GM23338 (cell line): ENCODE measurements around the gene RAD18. TPM values are rescaled to one million over a fixed set of nuclear protein-coding genes. Genes with fewer than 3 reads are reported as not detected.

ENCODE experiments used
- ATAC-seq: fragments of 200-7000 bp; cut with Tn5 transposase; 3 replicates; pipeline ENCODE4 v1.9.1; 2020
- DNase-seq: peaks from one replicate; pipeline ENCODE4 v3.0.0-alpha.2; 2015; ENCODE audit warnings: low spot score
- H2AFZ ChIP-seq: fragments of 200-600 bp; sonication (generic); 2 replicates; pipeline ENCODE4 v1.8.0; 2016; ENCODE audit warnings: antibody characterized with exemption, mild to moderate bottlenecking, moderate library complexity
- H3F3A ChIP-seq: fragments of 200-600 bp; sonication (generic); replicated peaks from 2 replicates; pipeline ENCODE4 v1.8.0; 2017; ENCODE audit warnings: antibody characterized with exemption, mixed run types, low read depth
- H3K27ac ChIP-seq: fragments of 200-600 bp; sonication (generic); 2 replicates; pipeline ENCODE4 v1.6.1; 2016; ENCODE audit warnings: low read depth
- H3K27me3 ChIP-seq: fragments of 200-600 bp; sonication (generic); 2 replicates; pipeline ENCODE4 v1.8.0; 2016; ENCODE audit warnings: mild to moderate bottlenecking, mixed run types, moderate library complexity; ENCODE audit not compliant: insufficient read depth
- H3K36me3 ChIP-seq: fragments of 200-600 bp; sonication (generic); 2 replicates; pipeline ENCODE4 v1.8.0; 2016; ENCODE audit warnings: mild to moderate bottlenecking; ENCODE audit not compliant: insufficient read depth
- H3K4me1 ChIP-seq: fragments of 200-600 bp; sonication (generic); 2 replicates; pipeline ENCODE4 v1.8.0; 2016; ENCODE audit warnings: mild to moderate bottlenecking, moderate library complexity; ENCODE audit not compliant: insufficient read depth
- H3K4me2 ChIP-seq: fragments of 200-600 bp; sonication (generic); 2 replicates; pipeline ENCODE4 v1.7.1; 2017; ENCODE audit warnings: mixed run types
- H3K4me3 ChIP-seq: fragments of 200-600 bp; sonication (generic); 2 replicates; pipeline ENCODE4 v1.6.1; 2016; ENCODE audit warnings: mixed run types
- H3K79me2 ChIP-seq: fragments of 200-600 bp; sonication (generic); replicated peaks from 2 replicates; pipeline ENCODE4 v1.8.0; 2017; ENCODE audit warnings: mild to moderate bottlenecking; ENCODE audit not compliant: insufficient read depth
- H3K9me2 ChIP-seq: fragments of 200-600 bp; sonication (generic); 2 replicates; pipeline ENCODE4 v1.8.0; 2017; ENCODE audit not compliant: insufficient read depth
- H4K20me1 ChIP-seq: fragments of 200-600 bp; sonication (generic); replicated peaks from 2 replicates; pipeline ENCODE4 v1.8.0; 2017; ENCODE audit warnings: mild to moderate bottlenecking; ENCODE audit not compliant: insufficient read depth
- H3K27ac Mint-ChIP-seq: 2 replicates; pipeline ENCODE4 v1.8.0; 2020; ENCODE audit warnings: inconsistent platforms, mild to moderate bottlenecking, moderate library complexity, mixed read lengths
- H3K27me3 Mint-ChIP-seq: 3 replicates; pipeline ENCODE4 v1.8.0; 2022; ENCODE audit warnings: low read depth, mild to moderate bottlenecking, moderate library complexity, mixed read lengths, inconsistent platforms; ENCODE audit not compliant: insufficient read depth, poor library complexity
- H3K36me3 Mint-ChIP-seq: 3 replicates; pipeline ENCODE4 v1.8.0; 2021; ENCODE audit warnings: low read depth, mild to moderate bottlenecking, inconsistent platforms, moderate library complexity, mixed read lengths
- H3K4me1 Mint-ChIP-seq: 3 replicates; pipeline ENCODE4 v1.8.0; 2020; ENCODE audit warnings: mild to moderate bottlenecking, inconsistent platforms, mixed read lengths
- H3K4me3 Mint-ChIP-seq: 3 replicates; pipeline ENCODE4 v1.8.0; 2021; ENCODE audit warnings: moderate library complexity, mild to moderate bottlenecking, inconsistent platforms, mixed read lengths
- H3K9me3 Mint-ChIP-seq: 3 replicates; pipeline ENCODE4 v1.8.0; 2020; ENCODE audit warnings: moderate library complexity, mild to moderate bottlenecking, inconsistent platforms, mixed read lengths
- EZH2 ChIP-seq: fragments of 200-600 bp; sonication (generic); IDR thresholded peaks from one replicate; pipeline ENCODE4 v1.8.0; 2017; ENCODE audit warnings: antibody characterized with exemption, mild to moderate bottlenecking, low read depth; ENCODE audit not compliant: unreplicated experiment
- JUNB ChIP-seq: IDR thresholded peaks from one replicate; pipeline ENCODE4 v1.6.1; 2016; ENCODE audit warnings: antibody characterized with exemption; ENCODE audit not compliant: unreplicated experiment
- NANOG ChIP-seq: IDR thresholded peaks from 2 replicates; pipeline ENCODE4 v1.6.1; 2016; ENCODE audit warnings: antibody characterized with exemption, borderline replicate concordance
- POLR2AphosphoS5 ChIP-seq: IDR thresholded peaks from 2 replicates; pipeline ENCODE4 v1.6.1; 2016; ENCODE audit warnings: antibody characterized with exemption, low read depth
- STAT1 ChIP-seq: IDR thresholded peaks from one replicate; pipeline ENCODE4 v1.6.1; 2016; ENCODE audit warnings: antibody characterized with exemption; ENCODE audit not compliant: unreplicated experiment
- ZNF331 ChIP-seq: fragments of 250-450 bp; sonication (Bioruptor Pico); IDR thresholded peaks from 2 replicates; pipeline ENCODE4 v1.5.0; 2020; ENCODE audit warnings: low read depth, mild to moderate bottlenecking, moderate library complexity
- polyA plus RNA-seq: library from polyadenylated mRNA; unstranded; fragments of >200 nt; fragmentation: Nextera tagmentation; extraction: Ambion mirVana; gene quantifications from 2 replicates; pipeline ENCODE4 v1.2.1, GENCODE V29; 2016
- total RNA-seq: library from RNA; depleted of rRNA; stranded (reverse); fragments of >200 nt; shearing (Covaris generic); gene quantifications from 2 replicates; pipeline ENCODE4 v1.2.3, GENCODE V29; 2014
- TF ChIP-seq, protein P1 (sequence below), 2 experiments: fragments of 200-600 bp in 1 of 2; sonication (generic) in 1 of 2; conservative IDR thresholded peaks; 2 replicates each; pipeline versions ENCODE4 v1.5.1 to v1.6.1; 2016 to 2017; ENCODE audit warnings: antibody characterized with exemption in 2 of 2, low read depth in 2 of 2, mild to moderate bottlenecking in 2 of 2, moderate library complexity in 1 of 2
- TF ChIP-seq, protein P2 (sequence below): IDR thresholded peaks from 2 replicates; pipeline ENCODE4 v1.6.1; 2016; ENCODE audit warnings: antibody characterized with exemption
- TF ChIP-seq, protein P3 (sequence below): fragments of 250-450 bp; sonication (Bioruptor Pico); IDR thresholded peaks from 2 replicates; pipeline ENCODE4 v1.5.0; 2020; ENCODE audit warnings: mild to moderate bottlenecking, moderate library complexity

The RAD18 gene
- total and polyA plus RNA-seq, 2 experiments from 2014 or later = 25.4 to 40.1 TPM

DNA sequence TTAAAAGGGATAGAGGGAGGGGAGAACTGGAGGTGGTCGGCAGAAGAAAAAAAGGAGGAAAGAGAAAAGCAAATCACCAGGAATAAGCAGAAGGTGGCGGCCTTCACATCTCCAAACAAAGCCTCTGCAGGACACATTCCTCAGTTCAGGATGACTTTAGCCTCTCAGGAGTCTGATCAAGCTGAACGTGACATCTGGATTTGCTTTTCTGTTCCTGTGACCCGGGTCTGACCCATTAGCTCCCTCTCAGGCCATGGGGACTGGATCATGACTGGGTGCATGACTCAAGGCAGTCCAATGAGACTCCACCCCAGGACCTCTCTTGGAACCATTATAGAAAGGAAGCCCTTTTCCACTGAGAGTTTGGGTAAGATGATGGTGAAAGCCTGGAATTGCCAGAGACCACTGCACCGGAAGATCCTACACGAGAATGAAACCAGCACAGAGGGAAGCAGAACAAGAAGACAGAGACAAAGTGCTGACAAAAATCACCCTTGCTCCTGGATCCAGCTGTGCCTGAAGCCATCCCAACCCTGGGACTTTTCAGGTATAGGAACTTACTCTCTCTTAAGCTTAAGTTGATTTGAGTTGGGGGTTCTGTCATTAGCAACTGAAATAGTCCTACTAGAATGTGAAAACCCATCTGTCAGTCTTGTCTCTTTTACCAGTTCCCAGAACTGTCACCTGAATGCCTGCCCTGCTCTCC lies 45.4 kb upstream of the RAD18 start:
- H3K4me1 Mint-ChIP-seq = peaks cover 8% of the 10 kb centered on the region
- Histone ChIP-seq H3K36me3 (no peaks in the 10 kb centered on the region), H3K27me3 (no peaks in the 10 kb centered on the region), H3K9me2 (no peaks in the 10 kb centered on the region), H4K20me1 (no peaks in the 10 kb centered on the region), H3K27ac (no peak overlapping the region), H3K4me3 (no peak overlapping the region), H2AFZ (no peak overlapping the region), H3K4me1 (peaks cover 5% of the 10 kb centered on the region; the same call in 1 of the 2 replicates), H3K4me2 (no peak overlapping the region), H3K79me2 (no peaks in the 10 kb centered on the region), H3F3A (no peaks in the 10 kb centered on the region)
- DNase-seq (no peak), ATAC-seq (peak; percentile 60)
- H3K27me3 Mint-ChIP-seq = peaks cover 7% of the 10 kb centered on the region
- H3K4me3 Mint-ChIP-seq = no peak overlapping the region
- 0 out of 2 replicates have a peak overlapping the region, but pooled peaks have one; percentile 10 for H3K27ac Mint-ChIP-seq
- TF ChIP-seq NANOG = no peak
- TF ChIP-seq, protein P1, sequence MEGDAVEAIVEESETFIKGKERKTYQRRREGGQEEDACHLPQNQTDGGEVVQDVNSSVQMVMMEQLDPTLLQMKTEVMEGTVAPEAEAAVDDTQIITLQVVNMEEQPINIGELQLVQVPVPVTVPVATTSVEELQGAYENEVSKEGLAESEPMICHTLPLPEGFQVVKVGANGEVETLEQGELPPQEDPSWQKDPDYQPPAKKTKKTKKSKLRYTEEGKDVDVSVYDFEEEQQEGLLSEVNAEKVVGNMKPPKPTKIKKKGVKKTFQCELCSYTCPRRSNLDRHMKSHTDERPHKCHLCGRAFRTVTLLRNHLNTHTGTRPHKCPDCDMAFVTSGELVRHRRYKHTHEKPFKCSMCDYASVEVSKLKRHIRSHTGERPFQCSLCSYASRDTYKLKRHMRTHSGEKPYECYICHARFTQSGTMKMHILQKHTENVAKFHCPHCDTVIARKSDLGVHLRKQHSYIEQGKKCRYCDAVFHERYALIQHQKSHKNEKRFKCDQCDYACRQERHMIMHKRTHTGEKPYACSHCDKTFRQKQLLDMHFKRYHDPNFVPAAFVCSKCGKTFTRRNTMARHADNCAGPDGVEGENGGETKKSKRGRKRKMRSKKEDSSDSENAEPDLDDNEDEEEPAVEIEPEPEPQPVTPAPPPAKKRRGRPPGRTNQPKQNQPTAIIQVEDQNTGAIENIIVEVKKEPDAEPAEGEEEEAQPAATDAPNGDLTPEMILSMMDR (conservative IDR thresholded peaks at IDR 0.05; ENCODE audit: low read depth in 2 of 2) = peak in 1 of 2 experiments; percentile 25; a peak in 2 of 4 replicates
- TF ChIP-seq JUNB = no peak
- TF ChIP-seq ZNF331 (CRISPR knock-in tag) = no peak
- no peaks in the 10 kb centered on the region for H3K9me3 Mint-ChIP-seq
- H3K36me3 Mint-ChIP-seq = peaks cover 10% of the 10 kb centered on the region

DNA sequence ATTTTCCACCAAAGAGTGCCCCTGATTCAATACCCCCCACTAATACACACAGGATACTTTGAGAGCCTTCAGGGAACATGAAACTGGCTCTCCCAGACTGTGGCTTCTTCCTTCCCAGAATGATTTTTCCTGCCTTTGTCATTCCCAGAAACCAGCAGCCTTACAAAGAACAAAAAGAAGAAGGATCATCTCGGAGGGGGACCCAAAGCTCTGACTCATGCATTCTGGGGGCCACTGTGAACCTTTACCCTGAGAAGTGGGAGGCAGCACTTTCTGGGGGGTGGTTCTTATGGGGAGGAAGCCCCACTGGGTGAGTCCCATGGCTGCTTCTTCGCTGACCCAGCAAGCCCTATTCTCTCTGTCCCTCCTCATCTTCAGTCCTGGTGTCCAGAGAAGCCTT lies 44.7 kb upstream of the RAD18 start:
- DNase-seq (no peak), ATAC-seq (peak; percentile 77)
- H3K4me1 Mint-ChIP-seq = peaks cover 8% of the 10 kb centered on the region
- Histone ChIP-seq H3K27ac (no peak overlapping the region), H2AFZ (no peak overlapping the region), H3K4me2 (no peak overlapping the region), H3K79me2 (no peaks in the 10 kb centered on the region), H3K27me3 (no peaks in the 10 kb centered on the region), H3K4me1 (peaks cover 5% of the 10 kb centered on the region; the same call in 1 of the 2 replicates), H3K9me2 (no peaks in the 10 kb centered on the region), H3F3A (no peaks in the 10 kb centered on the region), H4K20me1 (no peaks in the 10 kb centered on the region), H3K4me3 (no peak overlapping the region), H3K36me3 (no peaks in the 10 kb centered on the region)
- peaks cover 10% of the 10 kb centered on the region for H3K36me3 Mint-ChIP-seq
- H3K27me3 Mint-ChIP-seq = peaks cover 7% of the 10 kb centered on the region
- 0 out of 2 replicates have a peak overlapping the region, but pooled peaks have one; percentile 10 for H3K27ac Mint-ChIP-seq
- H3K4me3 Mint-ChIP-seq = no peak overlapping the region
- no peaks in the 10 kb centered on the region for H3K9me3 Mint-ChIP-seq
- TF ChIP-seq EZH2 (no peak), STAT1 (no peak), POLR2AphosphoS5 (no peak)
- TF ChIP-seq, protein P2, sequence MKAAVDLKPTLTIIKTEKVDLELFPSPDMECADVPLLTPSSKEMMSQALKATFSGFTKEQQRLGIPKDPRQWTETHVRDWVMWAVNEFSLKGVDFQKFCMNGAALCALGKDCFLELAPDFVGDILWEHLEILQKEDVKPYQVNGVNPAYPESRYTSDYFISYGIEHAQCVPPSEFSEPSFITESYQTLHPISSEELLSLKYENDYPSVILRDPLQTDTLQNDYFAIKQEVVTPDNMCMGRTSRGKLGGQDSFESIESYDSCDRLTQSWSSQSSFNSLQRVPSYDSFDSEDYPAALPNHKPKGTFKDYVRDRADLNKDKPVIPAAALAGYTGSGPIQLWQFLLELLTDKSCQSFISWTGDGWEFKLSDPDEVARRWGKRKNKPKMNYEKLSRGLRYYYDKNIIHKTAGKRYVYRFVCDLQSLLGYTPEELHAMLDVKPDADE = no peak
- TF ChIP-seq, protein P3, sequence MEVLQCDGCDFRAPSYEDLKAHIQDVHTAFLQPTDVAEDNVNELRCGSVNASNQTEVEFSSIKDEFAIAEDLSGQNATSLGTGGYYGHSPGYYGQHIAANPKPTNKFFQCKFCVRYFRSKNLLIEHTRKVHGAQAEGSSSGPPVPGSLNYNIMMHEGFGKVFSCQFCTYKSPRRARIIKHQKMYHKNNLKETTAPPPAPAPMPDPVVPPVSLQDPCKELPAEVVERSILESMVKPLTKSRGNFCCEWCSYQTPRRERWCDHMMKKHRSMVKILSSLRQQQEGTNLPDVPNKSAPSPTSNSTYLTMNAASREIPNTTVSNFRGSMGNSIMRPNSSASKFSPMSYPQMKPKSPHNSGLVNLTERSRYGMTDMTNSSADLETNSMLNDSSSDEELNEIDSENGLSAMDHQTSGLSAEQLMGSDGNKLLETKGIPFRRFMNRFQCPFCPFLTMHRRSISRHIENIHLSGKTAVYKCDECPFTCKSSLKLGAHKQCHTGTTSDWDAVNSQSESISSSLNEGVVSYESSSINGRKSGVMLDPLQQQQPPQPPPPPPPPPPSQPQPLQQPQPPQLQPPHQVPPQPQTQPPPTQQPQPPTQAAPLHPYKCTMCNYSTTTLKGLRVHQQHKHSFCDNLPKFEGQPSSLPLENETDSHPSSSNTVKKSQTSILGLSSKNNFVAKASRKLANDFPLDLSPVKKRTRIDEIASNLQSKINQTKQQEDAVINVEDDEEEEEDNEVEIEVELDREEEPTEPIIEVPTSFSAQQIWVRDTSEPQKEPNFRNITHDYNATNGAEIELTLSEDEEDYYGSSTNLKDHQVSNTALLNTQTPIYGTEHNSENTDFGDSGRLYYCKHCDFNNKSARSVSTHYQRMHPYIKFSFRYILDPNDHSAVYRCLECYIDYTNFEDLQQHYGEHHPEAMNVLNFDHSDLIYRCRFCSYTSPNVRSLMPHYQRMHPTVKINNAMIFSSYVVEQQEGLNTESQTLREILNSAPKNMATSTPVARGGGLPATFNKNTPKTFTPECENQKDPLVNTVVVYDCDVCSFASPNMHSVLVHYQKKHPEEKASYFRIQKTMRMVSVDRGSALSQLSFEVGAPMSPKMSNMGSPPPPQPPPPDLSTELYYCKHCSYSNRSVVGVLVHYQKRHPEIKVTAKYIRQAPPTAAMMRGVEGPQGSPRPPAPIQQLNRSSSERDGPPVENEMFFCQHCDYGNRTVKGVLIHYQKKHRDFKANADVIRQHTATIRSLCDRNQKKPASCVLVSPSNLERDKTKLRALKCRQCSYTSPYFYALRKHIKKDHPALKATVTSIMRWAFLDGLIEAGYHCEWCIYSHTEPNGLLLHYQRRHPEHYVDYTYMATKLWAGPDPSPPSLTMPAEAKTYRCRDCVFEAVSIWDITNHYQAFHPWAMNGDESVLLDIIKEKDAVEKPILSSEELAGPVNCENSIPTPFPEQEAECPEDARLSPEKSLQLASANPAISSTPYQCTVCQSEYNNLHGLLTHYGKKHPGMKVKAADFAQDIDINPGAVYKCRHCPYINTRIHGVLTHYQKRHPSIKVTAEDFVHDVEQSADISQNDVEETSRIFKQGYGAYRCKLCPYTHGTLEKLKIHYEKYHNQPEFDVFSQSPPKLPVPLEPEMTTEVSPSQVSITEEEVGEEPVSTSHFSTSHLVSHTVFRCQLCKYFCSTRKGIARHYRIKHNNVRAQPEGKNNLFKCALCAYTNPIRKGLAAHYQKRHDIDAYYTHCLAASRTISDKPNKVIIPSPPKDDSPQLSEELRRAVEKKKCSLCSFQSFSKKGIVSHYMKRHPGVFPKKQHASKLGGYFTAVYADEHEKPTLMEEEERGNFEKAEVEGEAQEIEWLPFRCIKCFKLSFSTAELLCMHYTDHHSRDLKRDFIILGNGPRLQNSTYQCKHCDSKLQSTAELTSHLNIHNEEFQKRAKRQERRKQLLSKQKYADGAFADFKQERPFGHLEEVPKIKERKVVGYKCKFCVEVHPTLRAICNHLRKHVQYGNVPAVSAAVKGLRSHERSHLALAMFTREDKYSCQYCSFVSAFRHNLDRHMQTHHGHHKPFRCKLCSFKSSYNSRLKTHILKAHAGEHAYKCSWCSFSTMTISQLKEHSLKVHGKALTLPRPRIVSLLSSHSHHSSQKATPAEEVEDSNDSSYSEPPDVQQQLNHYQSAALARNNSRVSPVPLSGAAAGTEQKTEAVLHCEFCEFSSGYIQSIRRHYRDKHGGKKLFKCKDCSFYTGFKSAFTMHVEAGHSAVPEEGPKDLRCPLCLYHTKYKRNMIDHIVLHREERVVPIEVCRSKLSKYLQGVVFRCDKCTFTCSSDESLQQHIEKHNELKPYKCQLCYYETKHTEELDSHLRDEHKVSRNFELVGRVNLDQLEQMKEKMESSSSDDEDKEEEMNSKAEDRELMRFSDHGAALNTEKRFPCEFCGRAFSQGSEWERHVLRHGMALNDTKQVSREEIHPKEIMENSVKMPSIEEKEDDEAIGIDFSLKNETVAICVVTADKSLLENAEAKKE (CRISPR knock-in tag) = no peak
